ENCODE results near the gene TSHZ3.

GRCh38 chr19:31351056-31351854 lies 2.0 kb upstream of the TSHZ3 start:
- TF ChIP-seq USF2 (IDR thresholded peaks at IDR 0.05; ENCODE audit: low read length) (no peak), CBX5 (IDR thresholded peaks at IDR 0.05; ENCODE audit: low read depth, low read length) (no peak), POLR2AphosphoS5 (IDR thresholded peaks at IDR 0.05; ENCODE audit: low read depth, low read length) (no peak)
